ENCODE measurements around the gene STPG3. TPM values are rescaled to one million over a fixed set of nuclear protein-coding genes. Genes with fewer than 3 reads are reported as not detected.

The STPG3 gene
- total RNA-seq, 2 experiments from 2014 or later = not detected

DNA sequence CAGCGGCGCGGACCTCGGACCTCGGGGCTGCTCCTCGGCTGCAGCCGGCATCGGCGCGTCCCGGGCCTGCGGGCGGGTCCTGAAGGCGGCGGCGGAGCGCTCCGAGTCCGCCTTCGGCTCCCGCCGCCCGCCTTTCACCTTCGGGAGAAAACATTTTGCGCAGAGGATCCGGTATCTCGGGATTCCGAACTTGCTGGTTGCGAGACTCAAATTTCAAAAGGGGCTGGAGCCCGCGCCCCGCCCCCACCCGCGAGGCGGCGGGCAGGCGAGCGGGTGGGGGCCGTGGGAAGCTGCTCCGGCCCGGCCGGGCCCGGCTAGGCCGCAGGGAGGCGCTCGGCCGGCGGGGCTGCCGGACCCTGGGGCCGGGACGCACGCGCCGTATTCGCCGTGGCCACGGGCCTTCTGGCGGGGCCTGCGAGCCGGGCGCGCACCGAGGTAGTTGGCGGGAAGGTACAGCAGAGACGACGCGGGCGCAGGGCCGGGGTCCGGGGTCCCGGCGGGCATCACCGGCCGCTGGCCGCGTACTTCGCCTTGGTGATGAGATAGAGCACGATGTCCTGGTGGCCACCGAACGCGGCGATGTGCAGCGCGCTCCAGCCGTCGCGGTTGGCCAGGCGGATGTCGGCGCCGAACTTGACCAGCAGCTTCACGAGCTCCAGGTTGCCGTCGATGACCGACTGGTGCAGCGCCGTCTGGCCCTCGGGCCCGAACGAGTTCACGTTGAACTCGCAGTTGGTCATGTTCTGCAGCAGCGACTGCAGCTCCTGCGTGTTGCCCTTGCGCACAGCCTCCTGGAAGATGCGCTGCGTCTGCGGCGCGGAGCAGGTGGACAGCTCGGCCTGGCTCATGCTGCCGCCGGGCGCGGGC lies 50.2 kb downstream of the STPG3 start:
- ChIA-PET POLR2A (interaction anchor here (0.6 kb wide), 1 partner anchor 16 kb away, joined by 4 read pairs; no protein-coding TSS in a partner anchor), CTCF (interaction anchor here (1.0 to 1.9 kb wide), 3 partner anchors 122 to 174 kb away, joined by 3 to 8 read pairs (median 4); partner anchors contain the start of genes EXD3 and NOXA1)

DNA sequence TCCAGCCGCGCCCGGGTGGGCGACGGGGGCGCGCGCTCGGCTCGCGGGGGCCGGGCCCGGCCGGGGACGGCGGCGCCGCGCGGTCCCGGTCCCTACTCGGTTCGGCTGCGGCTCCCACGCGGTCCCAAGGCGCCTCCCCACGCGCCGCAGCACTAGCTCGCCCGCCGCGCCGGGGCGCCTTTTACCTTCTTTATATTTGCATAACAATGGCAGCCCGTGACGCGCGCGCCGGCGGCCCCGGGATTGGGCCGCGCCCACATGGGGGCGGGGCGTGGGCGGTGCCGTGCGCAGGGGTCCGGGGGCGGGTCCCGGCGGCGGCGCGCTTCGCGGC lies 51.0 kb downstream of the STPG3 start, which contains the start of gene NRARP:
Gene NRARP (minus strand): TSS at position 154 of the 331 bp plus-strand sequence. CDS start 343 bp downstream, outside the sequence.
- ChIA-PET POLR2A (interaction anchor here (0.6 kb wide), 1 partner anchor 17 kb away, joined by 4 read pairs; no protein-coding TSS in a partner anchor), CTCF (interaction anchor here (1.0 to 1.9 kb wide), 3 partner anchors 121 to 174 kb away, joined by 3 to 8 read pairs (median 4); partner anchors contain the start of genes EXD3 and NOXA1)

DNA sequence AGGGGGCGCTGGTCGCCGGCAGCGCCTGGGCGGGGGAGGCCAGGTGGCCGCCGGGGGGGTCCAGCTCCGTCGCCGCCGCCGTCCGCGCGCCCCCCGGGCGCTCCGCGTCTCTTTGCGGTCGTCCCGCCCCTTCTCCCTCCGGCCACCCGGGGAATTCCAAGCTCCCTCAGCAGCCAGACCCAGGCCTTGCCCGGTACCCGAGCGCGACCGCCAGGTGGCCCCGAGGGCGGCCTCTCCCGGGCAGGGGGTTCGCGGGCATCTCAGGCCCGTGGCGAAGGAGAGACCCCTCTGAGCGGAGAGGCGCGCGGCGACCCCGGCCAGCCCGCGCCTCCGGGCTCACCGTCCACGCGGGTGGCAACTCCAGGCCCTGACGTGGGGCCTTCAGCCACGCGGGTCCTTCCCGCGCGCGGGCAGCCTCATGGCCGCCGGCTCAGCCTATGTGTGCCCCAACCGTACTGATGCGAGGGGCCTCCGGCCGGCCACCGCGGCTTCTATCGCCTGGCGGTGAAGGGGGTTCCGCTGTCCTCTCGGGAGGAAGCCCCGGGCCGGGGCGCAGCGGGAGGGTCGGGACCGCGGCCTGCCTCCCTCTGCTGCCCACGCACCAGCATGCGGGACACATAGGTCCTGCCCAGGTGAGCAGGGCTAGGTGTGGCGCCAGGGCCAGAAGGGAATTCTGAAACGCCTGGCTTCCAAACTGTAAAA lies 51.5 kb downstream of the STPG3 start:
- ChIA-PET CTCF (interaction anchor here (1.0 to 1.9 kb wide), 2 partner anchors 121 to 141 kb away, joined by 4 to 8 read pairs; partner anchors contain the start of genes EXD3 and NOXA1), POLR2A (no interaction called here)

Other genes with a start within 250 kb of the STPG3 start
- 10 to 100 TPM in 1 of 2 experiments, 1 to 10 TPM in 1; 9.8 to 10.3 TPM for gene ABCA2, start 223.0 kb upstream of the STPG3 start, total RNA-seq
- under 1 TPM in 1 of 2 experiments, not detected in 1; 0.06 TPM for gene FUT7, start 219.2 kb upstream of the STPG3 start, total RNA-seq
- gene NPDC1, start 205.1 kb upstream of the STPG3 start, total RNA-seq = 10 to 100 TPM; 28.2 to 31.4 TPM
- not detected for gene ENTPD2, start 197.2 kb upstream of the STPG3 start, total RNA-seq
- 10 to 100 TPM; 16.4 to 16.5 TPM for gene SAPCD2, start 180.7 kb upstream of the STPG3 start, total RNA-seq
- 10 to 100 TPM; 27.2 to 29.6 TPM for gene UAP1L1, start 173.8 kb upstream of the STPG3 start, total RNA-seq
- gene MAN1B1, start 164.3 kb upstream of the STPG3 start, total RNA-seq = 10 to 100 TPM; 30.0 to 34.1 TPM
- 100 to 1,000 TPM; 323 to 333 TPM for gene DPP7, start 136.6 kb upstream of the STPG3 start, total RNA-seq
- gene GRIN1, start 112.1 kb upstream of the STPG3 start, total RNA-seq = under 1 TPM in 1 of 2 experiments, not detected in 1; 0.06 TPM
- not detected for gene LRRC26, start 81.2 kb upstream of the STPG3 start, total RNA-seq
- not detected for gene TMEM210, start 79.2 kb upstream of the STPG3 start, total RNA-seq
- 10 to 100 TPM; 49.1 to 51.8 TPM for gene ANAPC2, start 62.7 kb upstream of the STPG3 start, total RNA-seq
- gene SSNA1, start 62.6 kb upstream of the STPG3 start, total RNA-seq = 100 to 1,000 TPM; 103 TPM
- 10 to 100 TPM; 11.1 to 11.9 TPM for gene TPRN, start 50.5 kb upstream of the STPG3 start, total RNA-seq
- gene TMEM203, start 45.6 kb upstream of the STPG3 start, total RNA-seq = 10 to 100 TPM; 47.0 to 47.1 TPM
- gene NDOR1, start 45.6 kb upstream of the STPG3 start, total RNA-seq = 10 to 100 TPM; 43.7 to 44.6 TPM
- gene RNF208, start 29.0 kb upstream of the STPG3 start, total RNA-seq = 1 to 10 TPM; 3.0 to 4.1 TPM
- under 1 TPM in 1 of 2 experiments, not detected in 1; 0.23 TPM for gene CYSRT1, start 26.1 kb upstream of the STPG3 start, total RNA-seq
- not detected for gene RNF224, start 23.8 kb upstream of the STPG3 start, total RNA-seq
- not detected for gene SLC34A3, start 20.4 kb upstream of the STPG3 start, total RNA-seq
- gene TUBB4B, start 10.0 kb upstream of the STPG3 start, total RNA-seq = 100 to 1,000 TPM; 315 to 323 TPM
- gene NELFB, start 4.0 kb downstream of the STPG3 start, total RNA-seq = 10 to 100 TPM; 67.0 to 70.9 TPM
- 1 to 10 TPM; 4.8 TPM for gene TOR4A, start 26.4 kb downstream of the STPG3 start, total RNA-seq
- 1 to 10 TPM; 3.0 to 3.4 TPM for gene NRARP, start 51.0 kb downstream of the STPG3 start, total RNA-seq
- gene EXD3, start 171.9 kb downstream of the STPG3 start, total RNA-seq = 1 to 10 TPM; 3.4 to 3.7 TPM
- gene NOXA1, start 172.1 kb downstream of the STPG3 start, total RNA-seq = under 1 TPM; 0.40 to 0.67 TPM
- not detected for gene ENTPD8, start 190.1 kb downstream of the STPG3 start, total RNA-seq
- 10 to 100 TPM; 62.9 to 63.3 TPM for gene NSMF, start 208.0 kb downstream of the STPG3 start, total RNA-seq